HG02970 (cell line): ENCODE results near the gene ASB12.
"Not testable (repeated sequence)": the region's sequence is repeated elsewhere in the genome, so short reads cannot be mapped to it uniquely, and the experiment has no call there.

Experiments
- ATAC-seq: cut with Tn5 transposase; IDR thresholded peaks from one replicate; pipeline ENCODE4 v1.9.1; 2021; ENCODE audit warnings: mild to moderate bottlenecking, moderate library complexity, moderate number of reproducible peaks; ENCODE audit not compliant: unreplicated experiment, low FRiP score

ASB12 gene, protein sequence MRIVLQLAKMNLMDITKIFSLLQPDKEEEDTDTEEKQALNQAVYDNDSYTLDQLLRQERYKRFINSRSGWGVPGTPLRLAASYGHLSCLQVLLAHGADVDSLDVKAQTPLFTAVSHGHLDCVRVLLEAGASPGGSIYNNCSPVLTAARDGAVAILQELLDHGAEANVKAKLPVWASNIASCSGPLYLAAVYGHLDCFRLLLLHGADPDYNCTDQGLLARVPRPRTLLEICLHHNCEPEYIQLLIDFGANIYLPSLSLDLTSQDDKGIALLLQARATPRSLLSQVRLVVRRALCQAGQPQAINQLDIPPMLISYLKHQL

DNA sequence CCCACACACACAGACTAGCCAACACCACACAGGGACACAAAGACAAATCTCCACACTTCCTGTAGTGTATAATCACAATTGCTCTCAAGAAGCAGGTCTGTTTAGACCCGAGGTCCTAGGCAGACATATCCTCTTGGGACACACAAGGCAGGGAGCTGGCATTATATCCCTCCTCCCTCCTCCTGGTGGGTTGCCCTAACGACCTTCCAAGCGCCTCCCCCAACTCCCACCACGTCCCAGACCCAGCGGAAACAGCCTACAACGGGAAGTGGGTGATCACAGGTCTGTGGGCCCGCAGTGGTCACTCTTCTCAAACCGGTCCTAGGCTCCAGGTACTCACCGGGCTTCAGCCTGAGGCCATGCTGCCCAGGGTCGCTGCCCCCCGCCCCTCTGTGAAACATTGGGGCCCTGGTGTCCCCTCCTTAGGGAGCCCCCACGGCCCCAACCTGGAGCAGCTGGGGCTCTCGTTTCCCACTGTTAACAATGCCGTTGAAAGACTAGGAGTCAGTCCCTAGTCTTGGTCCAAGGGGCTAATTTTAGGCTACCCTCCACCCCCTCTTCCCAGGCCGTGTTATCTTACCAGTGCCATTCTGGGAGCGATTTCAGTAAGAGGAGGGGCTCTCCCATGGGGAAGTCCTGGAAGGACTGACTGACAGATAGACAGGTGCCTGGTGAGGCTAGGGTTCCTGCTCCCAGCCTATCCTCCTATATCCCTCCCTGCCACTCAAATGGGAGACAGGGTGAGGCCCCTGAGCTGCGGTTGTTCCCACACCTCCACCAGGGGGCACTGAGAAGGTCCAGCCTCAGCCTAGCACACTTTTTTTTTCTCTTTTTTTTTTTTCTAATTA lies at the start of gene ASB12:
Gene ASB12 (minus strand): TSS at position 485 of the 848 bp plus-strand sequence. CDS start 4,957 bp downstream, outside the sequence.
- ATAC-seq: no peak

DNA sequence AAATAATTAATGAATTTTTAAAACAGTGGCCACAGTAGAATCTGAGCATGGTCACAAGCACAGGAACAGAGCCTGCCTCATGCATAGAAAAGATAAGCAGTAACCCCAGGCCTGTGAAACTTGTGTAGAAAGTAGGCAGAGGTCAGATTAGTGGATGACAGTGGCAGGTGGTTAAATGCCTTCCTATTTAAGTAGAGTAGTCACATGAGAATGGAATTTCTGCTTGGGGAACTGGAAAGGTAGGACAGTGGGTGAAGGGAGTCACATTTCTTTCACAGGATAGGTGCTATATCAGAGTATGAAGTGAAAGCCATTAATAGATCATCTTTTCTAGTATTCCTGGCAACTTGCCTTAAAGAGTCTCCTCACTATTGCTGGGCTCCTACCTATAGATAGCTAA lies 34.9 kb upstream of the ASB12 start:
- no peak for ATAC-seq

DNA sequence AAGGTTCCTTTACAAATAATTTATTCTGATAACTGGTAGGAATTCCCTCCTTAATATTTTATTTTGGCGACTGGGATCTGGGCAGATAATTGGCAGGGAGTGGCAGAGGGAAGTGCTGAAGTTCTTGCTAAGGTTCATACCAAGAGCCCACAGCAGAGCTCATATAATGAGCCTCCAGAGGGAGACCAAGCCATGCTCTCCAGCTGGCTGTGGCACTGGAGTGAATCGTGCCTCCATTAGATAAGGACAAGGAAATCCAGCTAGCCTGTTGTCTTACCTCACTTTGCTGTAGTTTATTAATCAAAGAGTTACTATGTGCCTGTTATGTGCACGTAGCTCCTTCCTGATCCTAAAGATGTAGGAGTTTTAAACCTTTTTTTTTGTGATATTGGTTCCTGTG lies 1.3 kb downstream of the ASB12 start:
- no peak for ATAC-seq

DNA sequence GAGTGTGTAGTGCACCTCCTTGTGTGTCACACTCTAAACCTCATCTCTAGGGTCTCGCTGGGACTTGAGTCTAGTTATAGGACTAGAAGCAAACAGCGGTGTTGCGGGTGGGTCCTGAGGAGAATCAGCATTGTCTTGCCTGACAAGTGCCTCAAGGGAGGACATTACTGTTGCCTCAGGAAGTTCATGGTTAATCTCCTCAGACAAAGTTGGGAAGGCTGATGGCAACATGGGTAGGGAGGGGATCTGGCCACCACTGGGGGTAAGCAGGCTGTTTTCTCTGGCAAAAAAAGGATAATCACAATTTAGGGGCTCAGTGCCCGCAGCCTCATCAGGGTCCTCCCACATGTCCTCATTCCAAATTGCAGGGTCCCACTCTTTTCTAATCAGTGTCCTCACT lies 12.4 kb downstream of the ASB12 start:
- no peak for ATAC-seq

DNA sequence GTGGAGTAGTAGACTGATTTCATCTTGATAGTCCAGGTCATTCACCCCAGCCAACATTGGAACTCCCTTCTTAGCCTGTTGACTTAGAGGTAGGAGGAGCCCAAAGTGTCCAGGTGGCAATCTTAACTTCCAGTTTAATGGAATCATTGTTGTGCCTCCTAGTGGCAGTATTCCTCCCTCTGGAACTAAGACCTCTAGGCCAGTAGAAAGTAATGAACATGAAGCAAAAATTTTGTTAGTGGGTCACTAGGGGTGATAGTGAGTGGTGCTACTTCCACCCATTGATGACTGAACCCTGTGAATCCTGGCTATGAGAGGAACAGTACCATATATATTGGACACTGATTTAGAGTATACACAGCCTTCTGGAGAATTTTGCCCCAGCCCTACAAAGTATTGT lies 16.4 kb downstream of the ASB12 start:
- ATAC-seq: not testable (repeated sequence)

DNA sequence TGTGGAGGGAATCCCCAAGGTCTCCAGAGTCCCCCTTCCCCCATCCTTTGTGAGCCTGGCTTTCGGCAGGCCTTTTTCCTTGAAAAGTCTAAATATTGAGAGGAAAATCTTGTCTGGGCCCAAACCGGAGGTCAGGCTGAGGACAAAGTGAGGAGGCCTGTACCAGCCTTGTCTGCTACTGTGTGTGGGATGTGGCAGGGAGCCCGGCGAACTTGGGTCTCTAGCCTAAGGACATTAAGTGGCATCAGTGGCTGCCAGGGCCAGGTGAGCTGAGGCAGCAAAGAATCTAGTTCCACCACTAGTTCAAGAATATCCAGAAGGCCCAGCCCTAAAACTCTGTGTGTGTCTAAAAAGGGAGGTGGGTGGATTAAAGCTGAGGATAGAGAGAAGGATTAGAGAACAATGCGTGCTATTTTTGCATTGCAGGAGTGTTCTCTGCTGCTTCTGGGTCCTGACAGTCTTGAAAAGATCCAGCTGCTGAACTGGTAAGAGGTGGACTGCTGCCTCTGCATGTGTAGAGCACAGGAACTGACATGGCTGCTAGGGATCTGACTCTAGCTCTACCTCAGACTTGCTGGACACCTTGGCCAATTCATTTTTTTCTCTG lies 23.7 kb downstream of the ASB12 start:
- ATAC-seq: no peak

DNA sequence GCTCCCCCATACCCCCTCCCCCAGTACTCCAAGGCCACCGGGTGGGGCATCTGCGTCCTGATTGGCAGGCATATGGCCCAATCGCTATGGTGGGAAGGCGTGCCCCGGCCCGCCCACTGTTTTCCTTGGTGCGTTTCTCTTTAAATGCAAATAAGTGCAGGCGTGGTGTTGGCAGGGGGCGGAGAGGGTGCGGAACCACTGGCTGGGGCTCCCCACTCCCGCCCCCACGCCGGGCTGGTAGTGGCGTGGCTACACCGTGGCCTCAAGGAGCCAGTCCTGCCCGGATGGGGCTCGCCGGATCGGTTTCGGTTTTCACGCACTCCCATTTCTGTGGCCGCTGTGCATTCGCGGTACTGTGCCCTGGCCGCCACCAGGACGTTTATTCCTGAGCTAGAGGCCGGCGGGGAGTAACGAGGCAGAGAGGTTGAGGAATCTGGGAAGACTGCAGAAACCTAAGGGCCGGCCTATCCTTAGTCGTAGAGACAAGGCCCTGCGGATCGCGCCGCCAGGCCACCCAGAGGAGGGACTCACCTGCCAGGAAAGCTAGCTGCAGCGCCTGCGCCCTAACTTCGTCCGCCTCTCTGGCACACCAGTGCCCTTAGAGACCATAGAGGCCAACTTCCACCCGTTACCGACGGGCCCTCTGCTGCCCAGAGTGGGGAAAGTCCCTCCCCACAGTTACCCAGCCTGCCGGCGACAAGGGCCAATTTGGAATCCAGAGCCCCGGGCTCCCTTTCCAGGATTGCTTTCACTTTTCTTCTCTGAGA lies 24.5 kb downstream of the ASB12 start:
- peak; percentile 91 for ATAC-seq

DNA sequence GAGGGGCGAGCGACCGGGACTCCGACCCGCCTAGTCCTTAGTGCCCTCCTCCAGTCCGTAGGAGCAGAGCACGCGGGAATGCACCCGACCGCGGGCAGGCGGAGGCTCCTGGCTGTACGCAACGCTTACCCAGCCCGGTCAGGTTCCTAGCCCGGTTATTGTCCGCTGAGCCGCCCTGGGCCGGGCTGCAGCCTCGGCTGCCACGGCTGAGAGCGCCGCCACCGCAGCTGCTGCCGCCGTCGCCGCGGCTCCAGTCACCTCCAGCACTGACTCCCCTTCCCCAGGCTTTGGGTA lies 25.0 kb downstream of the ASB12 start, which contains the start of gene AMER1:
Gene AMER1 (minus strand): TSS at position 268 of the 294 bp plus-strand sequence. CDS start 12,422 bp downstream, outside the sequence.
- peak; percentile 44 for ATAC-seq

DNA sequence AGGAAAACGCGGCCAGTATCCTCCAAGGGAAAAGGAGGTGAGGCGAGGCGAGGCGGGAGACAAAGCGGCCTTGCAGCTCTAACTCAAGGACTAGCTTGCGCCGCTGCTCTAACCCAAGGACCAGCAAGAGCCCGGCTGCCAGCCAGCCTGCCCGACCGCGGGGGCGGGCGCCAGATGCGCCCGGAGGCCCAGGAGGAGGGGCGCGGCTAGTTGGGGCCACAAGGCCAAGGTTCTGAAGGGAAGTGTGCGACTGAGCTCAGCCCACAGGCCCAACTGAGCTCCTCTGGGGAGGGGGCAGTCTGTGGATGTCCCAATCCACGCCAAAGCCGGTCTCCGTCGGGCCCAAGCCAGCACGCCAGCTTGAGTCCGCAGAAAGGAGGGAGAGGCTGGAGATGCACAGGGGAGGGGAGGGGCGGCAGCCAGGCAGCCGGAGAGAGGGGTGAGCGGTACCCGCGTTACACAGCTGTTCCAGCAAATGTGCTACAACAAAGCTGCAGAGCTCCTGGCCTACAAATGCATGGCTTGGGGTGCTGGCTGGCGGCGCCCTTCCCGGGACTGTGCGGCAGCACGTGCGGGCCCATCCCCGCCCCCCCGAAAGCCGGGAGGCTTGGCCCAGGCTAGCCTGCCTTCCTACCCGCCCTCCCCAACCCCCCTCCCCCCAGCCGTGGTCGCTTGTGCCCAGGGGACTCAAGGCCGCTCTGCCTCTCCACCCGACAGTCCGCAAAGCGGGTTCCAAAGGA lies 25.5 kb downstream of the ASB12 start:
- ATAC-seq: peak; percentile 5

DNA sequence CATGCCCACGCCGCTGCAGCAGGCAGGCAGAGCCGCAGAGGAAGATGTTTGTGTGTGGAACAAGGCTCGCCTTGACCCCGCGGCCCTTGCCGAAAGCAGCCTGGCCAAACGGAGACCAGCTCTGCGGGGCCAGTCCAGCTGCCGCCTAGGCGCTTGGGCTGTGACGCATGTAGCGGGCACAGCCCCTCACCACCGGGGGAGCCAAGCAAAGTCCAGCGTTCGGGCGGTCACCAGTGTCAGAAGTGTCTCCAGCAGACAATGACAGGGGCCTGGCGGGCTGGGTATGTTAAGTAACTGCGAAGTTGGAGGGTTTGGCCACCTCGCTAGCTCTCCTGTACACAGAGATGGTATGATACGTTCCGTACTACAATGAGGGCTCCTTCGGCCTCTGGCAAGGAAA lies 26.2 kb downstream of the ASB12 start:
- ATAC-seq: no peak

DNA sequence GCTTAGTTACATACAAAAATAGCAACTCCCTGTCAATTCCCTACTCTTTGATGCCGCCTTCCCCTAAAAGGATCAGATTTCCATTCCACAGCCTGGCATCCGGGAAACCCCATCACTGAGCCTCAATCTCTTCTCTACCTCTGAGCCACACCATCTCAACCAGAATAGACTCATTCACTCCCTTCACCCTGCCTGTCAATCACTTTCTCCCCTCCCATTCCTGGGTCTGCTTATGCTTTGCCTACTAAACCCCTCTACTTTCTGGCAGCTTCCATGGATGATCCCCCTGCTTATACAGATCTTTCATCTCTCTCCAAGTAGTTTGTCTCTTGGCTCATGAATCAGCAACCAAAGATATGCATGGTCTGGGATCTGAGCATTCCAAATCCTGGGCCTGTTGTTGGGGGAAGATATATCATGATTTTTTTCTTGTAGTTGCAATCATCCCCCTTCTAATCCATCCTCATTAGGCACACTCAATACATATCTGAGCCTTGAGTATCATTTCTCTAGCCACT lies 27.5 kb downstream of the ASB12 start:
- ATAC-seq: no peak

DNA sequence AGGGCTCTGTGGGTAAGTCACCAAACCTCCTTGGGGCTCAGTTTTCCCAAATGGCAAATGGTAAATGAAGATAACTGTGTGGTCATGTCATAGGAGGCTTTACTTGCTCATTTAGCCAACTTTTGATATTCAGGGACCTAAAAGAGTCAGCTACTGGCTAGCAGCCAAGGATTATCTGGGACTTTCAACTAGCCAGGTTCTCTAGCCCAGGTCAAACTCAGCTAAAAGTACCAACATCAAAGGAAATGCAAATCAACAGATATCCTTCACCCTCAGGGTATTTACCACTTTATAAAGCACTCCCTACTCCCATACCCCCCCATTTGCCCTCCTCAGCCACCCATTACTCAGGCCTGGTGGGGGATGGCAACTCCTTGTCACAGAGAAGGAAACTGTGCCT lies 32.4 kb downstream of the ASB12 start:
- ATAC-seq: no peak

DNA sequence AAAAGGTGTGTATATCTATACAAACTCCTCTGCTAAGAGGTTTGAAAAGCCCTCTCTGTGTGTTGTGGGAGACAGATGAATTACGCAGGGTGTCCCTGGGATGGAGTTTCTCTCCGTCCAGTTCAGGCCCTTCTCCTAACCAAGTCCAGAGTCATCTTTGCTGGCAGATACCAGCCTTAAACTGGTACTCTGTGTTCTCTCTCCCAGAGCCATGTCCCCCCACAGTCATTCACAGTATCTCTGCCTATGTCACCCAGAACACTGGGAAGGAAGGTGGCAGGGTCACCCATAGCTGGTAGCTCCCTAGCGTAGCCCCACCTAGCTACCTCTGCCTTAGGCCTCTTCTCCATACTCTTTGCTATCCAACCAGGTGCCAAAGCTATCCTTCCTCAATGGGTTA lies 33.8 kb downstream of the ASB12 start:
- ATAC-seq: no peak

DNA sequence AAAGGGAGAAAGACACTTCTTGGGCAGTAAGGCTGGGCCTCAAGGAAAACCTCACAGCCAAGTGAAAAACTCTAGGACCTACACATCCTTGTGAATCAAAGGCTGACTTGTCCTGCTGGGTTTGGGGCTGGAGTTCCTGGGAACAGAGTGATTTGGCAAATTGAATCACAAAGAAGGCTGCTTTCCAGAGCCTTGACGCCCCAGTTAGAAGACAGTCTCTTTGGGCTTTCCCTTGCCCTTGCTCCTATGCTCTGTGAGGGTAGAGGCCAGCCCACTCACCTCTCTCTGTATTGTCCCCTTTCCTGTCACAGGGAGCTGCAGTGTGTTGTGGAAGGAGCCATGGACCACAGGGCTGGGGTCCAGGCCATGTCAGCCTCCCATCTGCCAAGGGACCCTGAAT lies 34.5 kb downstream of the ASB12 start:
- ATAC-seq: no peak

DNA sequence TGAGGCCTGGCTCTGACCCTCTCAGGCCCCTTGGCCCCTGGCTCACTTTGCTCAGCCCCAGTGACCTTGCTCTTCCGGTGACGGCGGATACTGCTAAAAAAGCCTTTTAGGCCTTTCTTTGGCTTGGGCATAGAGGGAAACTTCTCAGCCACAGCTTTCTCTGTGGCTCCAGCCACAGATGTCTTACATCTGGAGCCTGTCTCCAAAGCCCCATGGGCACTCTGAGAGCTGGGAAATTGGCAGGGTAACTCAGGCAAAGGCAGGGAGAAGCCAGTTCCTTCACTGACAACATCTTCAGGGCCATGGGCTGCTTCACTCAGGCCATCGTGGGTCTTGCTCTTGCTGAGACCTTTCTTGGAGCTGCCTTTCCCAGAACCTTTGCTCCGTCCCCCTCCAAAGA lies 37.7 kb downstream of the ASB12 start:
- ATAC-seq: no peak

DNA sequence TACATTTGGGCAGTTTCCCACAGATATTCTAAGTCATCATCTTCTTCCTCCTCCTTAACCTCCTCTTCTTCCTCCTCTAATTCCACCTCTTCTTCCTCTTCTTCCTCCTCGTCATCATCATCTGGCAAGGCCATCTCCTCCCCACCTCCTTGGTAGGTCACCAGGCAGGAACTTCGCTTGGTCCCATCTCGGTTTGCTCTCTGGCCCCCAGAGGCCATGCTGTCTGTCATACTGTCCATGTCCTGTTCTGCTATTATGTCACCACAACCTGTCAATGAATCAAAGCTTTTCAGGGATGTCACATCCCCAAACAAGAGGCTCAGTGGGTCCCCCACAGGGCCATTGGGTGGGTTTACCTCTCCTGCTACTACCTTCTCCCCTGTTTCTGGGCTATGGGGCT lies 38.4 kb downstream of the ASB12 start:
- no peak for ATAC-seq

DNA sequence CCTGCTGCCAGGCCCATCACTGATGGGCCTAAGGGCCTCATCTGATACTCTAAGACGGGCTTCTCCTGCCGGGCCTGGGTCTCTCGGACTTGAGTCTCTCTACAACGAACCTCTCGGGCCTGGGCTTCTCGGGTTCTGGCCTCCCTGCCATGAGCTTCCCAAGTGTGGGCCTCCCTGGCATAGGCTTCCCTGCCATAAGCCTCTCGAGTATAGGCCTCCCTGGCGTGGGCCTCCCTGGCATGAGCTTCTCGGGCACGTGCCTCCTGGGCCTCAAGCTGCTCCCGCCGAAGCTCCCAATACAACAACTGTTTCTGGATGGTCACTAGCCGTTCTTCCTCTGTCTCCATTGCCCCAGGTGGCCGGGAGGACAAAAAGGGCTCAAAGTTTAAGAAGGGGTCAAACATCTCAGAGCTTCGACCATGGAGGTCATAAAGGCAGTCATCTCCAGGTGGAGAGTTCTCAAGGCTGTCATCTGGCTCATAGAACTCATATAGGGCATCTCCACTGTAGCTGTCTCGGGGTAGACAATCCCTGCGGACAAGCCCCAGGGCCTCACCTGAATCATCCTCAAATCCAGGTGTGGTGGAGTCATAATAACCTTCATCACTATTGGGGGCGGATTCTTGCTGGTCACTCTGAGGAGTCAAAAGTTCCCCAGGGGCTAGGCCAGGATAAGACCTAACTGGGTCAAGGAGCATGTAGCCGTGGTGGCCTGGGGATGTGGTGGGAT lies 39.0 kb downstream of the ASB12 start:
- ATAC-seq: no peak

DNA sequence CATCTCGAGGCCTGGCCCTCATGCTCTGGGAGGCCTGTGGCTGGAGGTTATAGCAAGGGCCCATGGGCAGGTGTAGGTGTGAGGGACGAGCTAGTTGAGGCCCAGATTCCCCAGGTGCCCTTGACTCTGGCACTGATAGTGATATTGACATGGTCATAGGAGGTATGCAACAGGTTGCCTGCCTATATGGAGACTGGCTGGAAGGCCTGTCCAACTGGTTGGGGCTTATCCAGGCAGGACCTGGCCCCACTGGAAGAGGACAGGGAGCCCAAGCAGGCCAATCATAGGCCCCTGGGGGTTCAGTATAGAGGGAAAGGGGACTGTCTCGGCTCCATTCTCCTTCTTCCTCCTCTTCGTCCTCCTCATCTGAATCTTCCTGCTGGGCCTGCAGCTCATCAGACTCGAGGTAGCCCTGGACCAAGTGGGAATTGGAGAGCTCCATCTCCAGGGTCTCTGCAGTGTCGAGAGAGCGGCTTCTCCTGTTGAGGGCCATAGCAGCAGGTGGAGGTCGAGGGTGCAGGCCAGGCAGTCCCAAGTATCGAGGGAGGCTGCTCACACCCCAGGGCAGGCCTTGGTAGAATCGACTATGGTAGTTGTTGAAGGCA lies 40.2 kb downstream of the ASB12 start:
- ATAC-seq: no peak

DNA sequence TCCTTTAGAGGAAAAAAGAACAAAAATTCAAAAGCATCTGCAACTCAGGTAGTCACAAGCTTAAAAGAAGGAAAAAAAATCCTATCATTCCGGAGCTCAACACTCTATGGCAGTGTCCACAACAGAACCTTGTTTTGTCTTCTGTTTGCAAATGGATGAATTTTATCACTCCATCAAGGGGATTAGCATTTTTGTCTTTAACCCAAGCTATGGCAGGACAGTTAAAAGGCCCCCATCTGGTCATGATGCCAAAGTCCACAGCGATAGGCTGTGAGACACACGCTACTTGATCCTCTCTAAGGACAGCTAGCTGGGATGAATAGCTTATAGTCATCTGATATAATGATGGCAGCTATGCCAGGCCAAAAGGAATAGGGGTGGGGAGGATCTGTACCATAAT lies 41.5 kb downstream of the ASB12 start:
- no peak for ATAC-seq
